Measurements from ENCODE around the gene SEMA5B.

DNA sequence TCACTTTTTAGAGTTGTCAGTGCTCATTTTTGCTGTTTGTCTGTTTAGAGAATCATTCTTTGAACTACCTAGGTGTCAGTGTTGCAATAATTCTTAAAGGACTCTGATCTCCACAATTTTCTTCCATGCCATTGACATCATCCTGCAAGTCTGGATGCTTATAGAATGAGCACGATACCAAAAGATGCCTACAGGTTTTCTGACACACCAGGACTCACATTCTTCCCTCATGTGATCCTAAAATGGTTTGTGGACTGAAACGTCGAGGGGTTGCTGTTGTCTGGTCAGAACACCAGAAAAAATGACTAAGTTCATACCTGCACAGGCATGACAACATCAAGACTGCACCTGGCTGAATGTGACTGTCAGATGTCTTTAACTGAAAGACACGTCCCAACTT, 95.9 kb downstream of the SEMA5B start:
- TF ChIP-seq, protein P1, sequence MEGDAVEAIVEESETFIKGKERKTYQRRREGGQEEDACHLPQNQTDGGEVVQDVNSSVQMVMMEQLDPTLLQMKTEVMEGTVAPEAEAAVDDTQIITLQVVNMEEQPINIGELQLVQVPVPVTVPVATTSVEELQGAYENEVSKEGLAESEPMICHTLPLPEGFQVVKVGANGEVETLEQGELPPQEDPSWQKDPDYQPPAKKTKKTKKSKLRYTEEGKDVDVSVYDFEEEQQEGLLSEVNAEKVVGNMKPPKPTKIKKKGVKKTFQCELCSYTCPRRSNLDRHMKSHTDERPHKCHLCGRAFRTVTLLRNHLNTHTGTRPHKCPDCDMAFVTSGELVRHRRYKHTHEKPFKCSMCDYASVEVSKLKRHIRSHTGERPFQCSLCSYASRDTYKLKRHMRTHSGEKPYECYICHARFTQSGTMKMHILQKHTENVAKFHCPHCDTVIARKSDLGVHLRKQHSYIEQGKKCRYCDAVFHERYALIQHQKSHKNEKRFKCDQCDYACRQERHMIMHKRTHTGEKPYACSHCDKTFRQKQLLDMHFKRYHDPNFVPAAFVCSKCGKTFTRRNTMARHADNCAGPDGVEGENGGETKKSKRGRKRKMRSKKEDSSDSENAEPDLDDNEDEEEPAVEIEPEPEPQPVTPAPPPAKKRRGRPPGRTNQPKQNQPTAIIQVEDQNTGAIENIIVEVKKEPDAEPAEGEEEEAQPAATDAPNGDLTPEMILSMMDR (IDR thresholded peaks at IDR 0.05): no peak
- no peak for TF ChIP-seq POLR2A (IDR thresholded peaks at IDR 0.05)
